Measurements from ENCODE around the gene CISH. TPM values are rescaled to one million over a fixed set of nuclear protein-coding genes. Genes with fewer than 3 reads are reported as not detected.

The CISH gene
- total RNA-seq, 1 donor from 2014 or later = 481 TPM

DNA sequence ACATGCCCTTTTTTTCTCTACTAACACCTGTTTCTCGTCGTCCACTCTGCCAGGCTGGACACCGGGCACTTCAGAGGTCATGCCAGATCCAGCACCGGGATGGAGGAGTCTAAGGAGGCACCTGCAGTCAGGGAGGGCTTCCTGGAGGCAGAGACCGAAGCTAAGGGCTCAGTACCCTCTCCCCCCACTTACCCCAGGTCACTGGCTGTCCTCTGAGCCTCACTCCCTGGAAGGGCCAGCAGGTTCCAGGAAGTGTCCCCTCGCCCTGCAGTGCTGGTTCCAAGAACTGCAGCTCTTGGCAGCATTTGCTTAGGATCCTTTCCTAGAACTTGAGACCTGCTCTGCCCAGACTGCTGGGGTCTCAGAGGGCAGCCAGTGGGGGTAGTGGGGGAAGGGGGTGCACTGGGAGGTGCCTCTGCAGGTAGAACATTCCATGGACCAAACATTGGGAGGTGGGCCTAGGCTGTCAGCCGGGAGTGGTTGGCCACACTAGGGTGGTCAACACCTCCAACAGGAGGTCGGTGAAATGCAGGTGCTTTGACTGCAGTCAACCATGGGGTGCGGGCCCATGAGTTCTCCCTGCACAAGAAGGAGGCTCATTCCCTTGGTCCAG, 11.3 kb downstream of the CISH start:
- intact Hi-C loops (cut with micrococcal nuclease) = no loop called here

DNA sequence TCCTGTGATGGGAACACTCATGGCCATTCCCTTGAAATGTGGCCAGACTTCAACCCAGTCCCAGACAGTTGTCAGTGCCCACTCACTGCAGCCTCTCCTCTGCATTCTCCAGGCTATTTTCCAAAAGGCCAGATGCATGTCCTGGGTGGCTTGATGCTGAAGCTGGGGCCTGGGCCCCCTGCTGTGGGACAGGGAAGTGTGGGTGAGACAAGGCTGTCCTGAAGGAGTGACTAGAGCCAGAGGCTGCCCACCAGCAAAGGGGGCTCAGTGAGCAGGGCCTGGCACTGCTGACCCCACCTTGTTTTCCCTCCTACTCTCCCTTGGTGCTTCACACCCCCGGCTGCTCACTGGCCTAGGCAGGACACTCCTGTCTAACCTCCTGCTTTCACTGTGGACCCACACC, 11.9 kb downstream of the CISH start:
- intact Hi-C loops (cut with micrococcal nuclease) = no loop called here

DNA sequence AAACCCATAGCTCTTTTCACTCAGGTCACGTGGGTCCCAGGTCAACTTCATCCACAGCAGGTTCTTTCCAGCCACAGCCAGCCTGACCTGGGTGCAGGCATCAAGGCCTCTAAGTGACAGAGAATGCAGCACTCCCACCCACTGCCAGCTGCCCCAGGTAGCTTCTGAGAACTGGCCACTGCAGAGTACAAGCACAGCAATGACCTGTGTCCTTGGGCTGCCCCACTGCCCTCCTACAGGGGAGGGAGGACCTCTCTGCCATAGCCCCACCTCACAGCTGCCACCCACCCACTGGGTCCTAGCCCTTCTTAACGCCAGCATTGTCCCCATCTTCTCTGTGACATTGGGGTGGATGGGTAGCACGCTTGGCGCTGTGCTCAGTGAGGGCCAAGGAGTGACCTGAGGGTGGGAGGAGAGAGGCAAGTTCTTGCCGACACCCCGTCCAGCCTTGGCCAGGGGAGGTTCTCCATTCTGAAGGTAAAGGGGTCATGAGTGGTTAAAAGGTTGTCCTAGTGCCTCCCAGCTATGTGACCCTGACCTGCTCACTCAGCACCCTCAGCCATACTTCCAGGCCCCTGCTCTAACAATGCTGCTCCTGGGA, 12.4 kb downstream of the CISH start:
- intact Hi-C loops (cut with micrococcal nuclease) = no loop called here

DNA sequence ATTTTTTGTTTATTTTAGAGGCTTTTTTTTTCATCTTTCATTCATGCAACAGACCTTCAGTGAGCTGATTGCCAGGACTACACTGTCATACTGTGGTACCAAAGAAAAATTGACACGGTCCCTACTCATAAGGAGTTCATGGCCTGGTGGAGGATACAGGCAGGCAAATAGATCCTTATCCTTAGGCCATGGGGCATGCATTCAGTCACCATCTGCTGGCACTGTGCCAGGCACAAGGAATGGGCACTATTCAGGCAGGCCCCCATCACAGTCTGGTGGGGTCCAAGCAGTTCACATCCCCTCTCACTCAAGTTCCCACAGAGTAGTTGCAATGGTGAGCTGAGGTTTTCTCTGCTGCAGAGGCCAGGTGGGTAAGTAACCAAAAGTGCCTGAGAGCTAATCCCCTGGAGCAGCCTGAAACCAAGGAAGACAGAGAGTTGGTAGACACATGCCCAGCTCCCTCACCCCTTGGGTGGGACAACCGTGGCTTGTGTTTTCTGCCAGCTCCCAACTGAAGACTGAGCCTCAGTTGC, 17.3 kb downstream of the CISH start:
- intact Hi-C loops (cut with micrococcal nuclease) = no loop called here

DNA sequence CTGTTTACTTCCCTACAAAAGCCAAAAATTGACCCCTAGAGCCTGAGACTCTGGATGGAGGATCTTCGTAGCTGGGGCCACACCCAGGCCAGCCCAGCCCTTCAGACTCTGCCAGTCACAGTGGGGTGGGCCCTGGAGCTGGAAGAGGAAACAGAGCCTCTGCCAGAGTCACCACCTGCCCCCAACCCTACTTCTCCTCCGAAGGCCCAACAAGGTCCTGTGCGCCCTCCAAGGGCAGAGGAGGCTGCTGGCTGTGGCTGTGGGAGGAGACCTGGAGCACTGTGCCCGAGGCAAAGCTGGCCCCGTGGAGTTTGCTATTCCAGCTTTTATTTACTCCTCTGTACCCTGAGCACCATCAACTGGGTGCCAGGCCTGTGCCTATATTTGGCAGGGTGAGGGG, 19.0 kb downstream of the CISH start:
- intact Hi-C loops (cut with micrococcal nuclease) = no loop called here

DNA sequence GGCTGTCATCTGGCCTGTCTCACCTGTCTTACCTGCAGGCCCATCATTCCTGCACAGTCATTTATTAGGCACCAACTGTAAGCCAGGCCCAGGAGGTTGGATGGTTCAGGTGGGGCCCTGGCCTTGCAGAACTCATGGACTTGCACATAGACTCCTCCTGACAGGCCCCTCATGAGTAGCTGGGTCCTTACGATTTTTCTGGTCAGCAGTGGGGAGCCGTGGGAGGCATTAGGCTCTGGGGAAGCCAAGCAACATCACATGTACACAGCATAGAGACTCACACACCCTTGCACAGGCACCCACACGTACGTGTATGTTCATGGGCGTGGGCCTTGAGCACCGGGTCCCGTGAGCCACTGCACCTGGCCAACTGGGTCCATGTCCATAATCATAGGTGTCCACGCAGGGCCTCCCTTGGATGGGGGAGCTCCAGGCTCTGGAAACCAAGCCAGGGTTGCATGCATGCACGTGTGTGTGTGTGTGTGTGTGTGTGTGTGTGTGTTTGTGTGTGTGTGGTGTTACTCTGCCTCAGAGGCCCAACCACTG, 20.3 kb downstream of the CISH start:
- intact Hi-C loops (cut with micrococcal nuclease) = loop anchor here (1.0 kb wide), 1 partner anchor 21 kb away; no protein-coding TSS in a partner anchor

- intact Hi-C loops (cut with micrococcal nuclease) = loop anchor here (1.0 kb wide), 1 partner anchor 139 kb away; no protein-coding TSS in a partner anchor
Observed at GRCh38 chr3:50588759-50589433, 22.7 kb downstream of the CISH start.

DNA sequence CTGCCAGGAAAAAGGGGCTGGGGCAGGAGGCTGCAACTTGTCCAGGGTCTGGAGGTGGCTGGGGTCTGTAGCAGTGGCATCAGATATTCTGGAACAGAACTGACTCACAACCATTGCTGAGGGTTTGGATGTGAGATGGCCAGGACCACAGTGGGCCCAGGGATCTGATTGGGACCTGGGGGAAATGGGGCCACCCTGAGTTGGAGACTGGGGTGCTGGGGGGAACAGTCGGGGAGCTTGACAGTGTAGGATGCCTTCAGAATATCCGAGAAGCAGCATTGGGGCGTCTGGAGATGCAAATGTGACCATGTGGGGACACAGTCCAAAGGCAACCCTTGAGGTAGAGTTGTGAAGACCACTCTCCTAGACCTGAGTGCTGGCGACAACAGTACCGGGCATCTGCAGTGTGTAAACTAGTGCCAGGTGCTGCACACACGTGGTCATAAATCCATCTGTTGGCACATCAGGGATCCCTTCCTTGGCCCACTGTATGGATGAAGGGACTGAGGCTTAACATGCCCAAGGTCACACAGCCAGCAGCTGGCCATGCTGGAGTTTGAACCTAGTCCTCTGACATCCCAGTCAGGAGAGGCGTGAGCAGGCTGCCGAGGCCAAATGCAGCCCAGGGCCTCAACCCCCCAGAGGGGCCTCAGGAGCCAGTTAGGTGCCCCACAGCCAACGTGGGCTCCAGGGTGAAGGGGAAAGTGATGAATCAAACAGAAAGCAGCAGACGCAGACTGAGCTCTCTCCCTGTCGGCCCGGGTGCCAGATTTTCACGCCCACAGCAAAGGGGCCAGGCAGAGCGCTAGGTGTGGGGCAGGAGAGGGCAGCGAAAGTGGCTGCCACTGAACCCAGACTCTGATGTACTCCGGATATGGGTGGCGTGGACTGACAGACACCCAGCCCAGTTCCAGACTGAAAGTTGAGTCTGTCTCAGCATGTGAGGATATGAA, 23.5 kb downstream of the CISH start:
- intact Hi-C loops (cut with micrococcal nuclease) = loop anchor here (1.0 kb wide), 1 partner anchor 138 kb away; no protein-coding TSS in a partner anchor

GRCh38 chr3:50587373-50587772, 24.2 kb downstream of the CISH start:
- intact Hi-C loops (cut with micrococcal nuclease) = no loop called here

DNA sequence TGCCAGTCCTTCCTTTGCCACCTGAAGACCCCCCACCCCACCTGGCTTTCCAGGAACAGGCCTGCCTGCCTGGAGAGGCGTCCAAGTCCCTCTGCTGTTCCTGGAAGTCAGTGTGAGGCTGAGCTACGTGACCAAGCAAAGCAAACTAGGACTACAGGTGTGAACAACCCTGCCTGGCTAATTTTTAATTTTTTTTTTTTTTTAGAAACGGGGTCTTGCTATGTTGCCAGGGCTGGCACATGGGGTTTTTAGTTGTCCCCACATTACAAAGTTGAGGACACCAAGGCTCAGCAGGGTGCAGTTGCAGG, 24.9 kb downstream of the CISH start:
- intact Hi-C loops (cut with micrococcal nuclease) = no loop called here

DNA sequence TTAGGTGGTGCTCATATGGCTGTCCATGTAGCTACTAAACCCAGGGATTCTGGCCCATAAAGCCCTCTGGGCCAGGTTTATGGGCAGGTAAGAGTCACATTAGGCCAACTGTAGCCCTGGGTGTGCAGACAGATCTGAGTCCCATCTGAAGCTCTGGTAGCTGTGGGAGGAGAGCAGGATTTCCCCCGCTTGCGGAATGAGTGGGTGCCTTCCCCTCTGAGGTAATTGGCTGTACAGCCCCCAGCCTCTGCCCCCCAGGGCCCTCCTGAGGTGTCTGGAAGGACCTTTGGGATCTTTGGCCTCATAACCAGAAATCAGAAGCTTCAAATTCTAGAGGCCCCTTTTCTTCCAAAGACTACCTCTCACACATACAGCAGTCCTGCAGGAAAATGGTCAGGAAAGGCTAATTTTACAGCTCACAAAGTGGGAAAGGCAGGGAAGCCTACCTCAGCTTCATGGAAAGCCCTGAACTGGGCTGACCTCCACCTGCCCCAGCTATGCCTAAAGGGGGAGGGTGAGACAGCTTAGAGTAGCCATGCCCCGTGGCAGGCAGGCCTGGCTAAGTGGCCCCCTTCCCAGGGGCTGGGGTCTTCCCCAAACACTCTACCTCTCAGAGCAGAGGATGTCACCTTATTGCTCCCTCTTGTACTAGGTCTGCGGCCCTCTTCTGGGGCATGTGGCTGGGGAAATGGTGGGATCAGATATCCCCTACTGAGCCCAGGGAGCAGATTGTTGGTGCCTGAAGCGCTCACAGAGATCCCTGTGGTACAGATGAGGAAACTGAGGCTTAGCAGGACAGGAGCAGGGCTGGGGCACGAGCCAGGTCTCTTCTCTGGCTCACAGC, 25.4 kb downstream of the CISH start:
- intact Hi-C loops (cut with micrococcal nuclease) = no loop called here

DNA sequence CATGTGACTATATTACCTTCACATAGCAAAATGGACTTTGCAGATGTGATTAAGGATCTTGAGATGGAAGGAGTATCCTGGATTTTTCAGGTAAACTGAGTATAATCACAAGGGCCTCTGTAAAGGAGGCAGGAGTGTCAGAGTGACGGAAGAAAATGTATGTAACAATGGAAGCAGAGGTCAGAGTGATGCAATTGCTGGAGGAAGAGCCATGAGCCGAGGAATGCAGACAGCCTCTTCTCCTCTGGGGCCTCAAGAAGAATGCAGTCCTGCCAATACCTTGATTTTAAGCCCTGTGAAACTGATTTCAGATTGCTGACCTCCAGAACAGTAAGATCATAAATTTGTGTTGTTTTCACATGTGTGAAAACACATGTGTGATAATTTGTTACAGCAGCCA, 27.2 kb downstream of the CISH start:
- intact Hi-C loops (cut with micrococcal nuclease) = no loop called here

GRCh38 chr3:50583897-50584296, 27.7 kb downstream of the CISH start:
- intact Hi-C loops (cut with micrococcal nuclease) = no loop called here

GRCh38 chr3:50582083-50582482, 29.5 kb downstream of the CISH start:
- intact Hi-C loops (cut with micrococcal nuclease) = no loop called here

DNA sequence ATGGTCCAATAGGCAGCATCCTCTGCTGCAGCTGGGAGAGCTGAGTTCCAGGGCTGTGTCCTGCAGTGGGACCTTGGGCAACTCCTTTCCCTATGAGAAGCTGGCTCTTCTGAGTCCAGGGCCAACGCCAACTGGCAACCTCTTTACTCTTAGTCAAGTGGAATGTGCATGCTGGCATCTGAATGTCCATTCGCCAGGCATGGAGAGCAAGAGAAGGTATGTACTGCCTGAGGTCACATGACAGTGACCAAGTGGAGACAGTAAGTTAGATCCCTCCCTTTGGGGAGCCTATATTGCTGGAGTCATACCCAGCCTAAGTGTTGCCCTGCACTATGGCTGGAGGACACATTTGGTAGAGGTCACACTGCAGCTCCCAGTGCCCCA, 30.1 kb downstream of the CISH start:
- intact Hi-C loops (cut with micrococcal nuclease) = no loop called here

- intact Hi-C loops (cut with micrococcal nuclease) = no loop called here
Observed at GRCh38 chr3:50580683-50581458, 30.7 kb downstream of the CISH start.

- intact Hi-C loops (cut with micrococcal nuclease) = no loop called here
Observed at GRCh38 chr3:50577348-50577747, 34.2 kb downstream of the CISH start.

DNA sequence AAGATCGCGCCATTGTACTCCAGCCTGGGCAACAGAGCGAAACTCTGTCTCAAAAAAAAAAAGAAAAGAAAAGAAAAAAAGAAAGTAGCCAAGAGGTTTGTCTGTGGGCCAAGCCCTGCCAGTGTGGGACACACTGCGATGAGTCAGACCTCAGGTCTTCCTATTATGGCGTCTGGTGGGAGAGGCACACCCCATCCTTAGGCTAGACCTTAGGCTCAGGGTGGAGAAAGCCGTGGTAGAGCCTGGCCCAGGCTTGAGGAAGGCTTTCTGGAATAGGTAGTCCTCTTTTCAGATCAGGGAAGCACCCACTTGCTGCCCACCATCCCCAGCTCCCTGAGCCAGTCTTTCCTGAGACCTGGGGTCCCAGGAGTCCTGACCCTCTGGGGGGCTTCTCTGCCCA, 36.2 kb downstream of the CISH start:
- intact Hi-C loops (cut with micrococcal nuclease) = no loop called here

DNA sequence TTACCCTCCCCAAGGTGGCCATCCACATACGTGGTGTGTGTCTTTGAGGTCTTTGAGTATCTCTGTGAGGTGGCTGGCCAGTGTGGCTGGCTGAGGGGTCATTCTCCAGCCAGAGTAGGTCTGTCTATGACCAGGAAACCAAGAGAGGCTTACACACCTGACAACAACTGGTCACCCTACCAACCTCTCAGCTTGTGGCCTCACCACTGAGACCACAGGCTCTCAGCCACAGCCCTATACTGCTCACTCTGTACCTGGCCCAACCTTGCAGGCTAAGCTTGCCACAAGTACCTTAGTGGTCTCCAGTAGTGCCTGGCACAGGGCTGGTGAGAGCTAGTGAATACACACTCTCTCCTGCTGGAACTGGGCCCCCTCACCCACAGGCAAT, 37.1 kb downstream of the CISH start:
- intact Hi-C loops (cut with micrococcal nuclease) = loop anchor here (5.0 kb wide), 4 partner anchors 98 to 1098 kb away; partner anchors contain the start of genes DOCK3 and TEX264
